ENCODE results near the gene TJP1. TPM values are rescaled to one million over a fixed set of nuclear protein-coding genes. Genes with fewer than 3 reads are reported as not detected.

Gene TJP1
- total and polyA plus RNA-seq, 2 experiments from 2014 or later = 34.4 to 88.7 TPM

DNA sequence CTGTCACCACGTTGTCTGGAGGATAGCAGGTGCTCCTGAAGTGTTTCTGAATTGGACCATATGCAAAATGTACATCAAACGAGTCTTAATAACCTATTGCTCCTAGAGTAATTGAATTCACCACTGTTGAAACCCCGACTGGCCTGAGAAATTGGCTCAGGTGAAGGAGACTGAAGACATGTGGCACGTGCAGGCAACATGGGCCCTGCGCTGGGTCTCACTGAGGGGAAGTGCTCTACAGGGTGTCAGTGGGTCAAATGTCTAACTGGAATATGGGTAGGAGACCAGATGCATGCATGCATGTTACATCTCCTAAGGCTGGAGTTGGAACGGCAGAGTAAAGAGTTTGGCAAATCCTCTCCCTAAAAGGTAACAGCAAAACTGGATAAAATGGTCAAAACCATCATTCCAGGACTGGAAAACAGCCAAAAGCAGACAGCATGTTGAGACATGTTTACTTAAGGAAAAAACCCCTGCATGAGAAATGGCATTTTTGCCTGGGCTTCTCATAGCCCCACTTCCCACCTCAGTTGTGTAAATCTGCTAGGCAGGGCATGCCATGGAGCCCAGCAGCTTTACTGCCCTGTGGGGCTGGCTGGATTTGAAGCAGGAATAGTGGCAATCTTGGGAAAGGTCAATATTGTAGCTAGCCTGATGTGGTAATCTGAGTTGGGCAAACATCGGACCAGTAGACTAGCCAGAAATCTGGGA, 131.3 kb downstream of the TJP1 start:
- TF ChIP-seq, protein P1, sequence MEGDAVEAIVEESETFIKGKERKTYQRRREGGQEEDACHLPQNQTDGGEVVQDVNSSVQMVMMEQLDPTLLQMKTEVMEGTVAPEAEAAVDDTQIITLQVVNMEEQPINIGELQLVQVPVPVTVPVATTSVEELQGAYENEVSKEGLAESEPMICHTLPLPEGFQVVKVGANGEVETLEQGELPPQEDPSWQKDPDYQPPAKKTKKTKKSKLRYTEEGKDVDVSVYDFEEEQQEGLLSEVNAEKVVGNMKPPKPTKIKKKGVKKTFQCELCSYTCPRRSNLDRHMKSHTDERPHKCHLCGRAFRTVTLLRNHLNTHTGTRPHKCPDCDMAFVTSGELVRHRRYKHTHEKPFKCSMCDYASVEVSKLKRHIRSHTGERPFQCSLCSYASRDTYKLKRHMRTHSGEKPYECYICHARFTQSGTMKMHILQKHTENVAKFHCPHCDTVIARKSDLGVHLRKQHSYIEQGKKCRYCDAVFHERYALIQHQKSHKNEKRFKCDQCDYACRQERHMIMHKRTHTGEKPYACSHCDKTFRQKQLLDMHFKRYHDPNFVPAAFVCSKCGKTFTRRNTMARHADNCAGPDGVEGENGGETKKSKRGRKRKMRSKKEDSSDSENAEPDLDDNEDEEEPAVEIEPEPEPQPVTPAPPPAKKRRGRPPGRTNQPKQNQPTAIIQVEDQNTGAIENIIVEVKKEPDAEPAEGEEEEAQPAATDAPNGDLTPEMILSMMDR (IDR thresholded peaks at IDR 0.05; ENCODE audit: poor library complexity) = no peak
- TF ChIP-seq EZH2 (IDR thresholded peaks at IDR 0.05; ENCODE audit: borderline replicate concordance) (no peak), EZH2phosphoT487 (IDR thresholded peaks at IDR 0.05; ENCODE audit: low read depth, severe bottlenecking, unreplicated experiment) (no peak)
- H2AFZ ChIP-seq = no peak overlapping the region
- no peaks in the 10 kb centered on the region for H4K20me1 ChIP-seq (ENCODE audit: insufficient read depth, poor library complexity, severe bottlenecking)
- no peak overlapping the region for H3K4me2 ChIP-seq
- no peaks in the 10 kb centered on the region for H3K9me2 ChIP-seq (replicated peaks; ENCODE audit: insufficient read depth)
- 75% methylated on average over 7 of the region's 7 CpGs for WGBS (ENCODE audit: low lambda C conversion rate, missing lambda C conversion rate)
- H3K4me1 ChIP-seq (ENCODE audit: insufficient read depth) = no peaks in the 10 kb centered on the region
- no peaks in the 10 kb centered on the region for H3K9me3 ChIP-seq (ENCODE audit: low read depth)
- DNase-seq (ENCODE audit: low spot score) = no peak
- H3K27ac ChIP-seq = no peak overlapping the region
- no peak overlapping the region for H3K4me3 ChIP-seq
- no peaks in the 10 kb centered on the region for H3K27me3 ChIP-seq
- H3K36me3 ChIP-seq (replicated peaks; ENCODE audit: insufficient read depth, low read depth) = no peaks in the 10 kb centered on the region
- H3K79me2 ChIP-seq = no peaks in the 10 kb centered on the region

DNA sequence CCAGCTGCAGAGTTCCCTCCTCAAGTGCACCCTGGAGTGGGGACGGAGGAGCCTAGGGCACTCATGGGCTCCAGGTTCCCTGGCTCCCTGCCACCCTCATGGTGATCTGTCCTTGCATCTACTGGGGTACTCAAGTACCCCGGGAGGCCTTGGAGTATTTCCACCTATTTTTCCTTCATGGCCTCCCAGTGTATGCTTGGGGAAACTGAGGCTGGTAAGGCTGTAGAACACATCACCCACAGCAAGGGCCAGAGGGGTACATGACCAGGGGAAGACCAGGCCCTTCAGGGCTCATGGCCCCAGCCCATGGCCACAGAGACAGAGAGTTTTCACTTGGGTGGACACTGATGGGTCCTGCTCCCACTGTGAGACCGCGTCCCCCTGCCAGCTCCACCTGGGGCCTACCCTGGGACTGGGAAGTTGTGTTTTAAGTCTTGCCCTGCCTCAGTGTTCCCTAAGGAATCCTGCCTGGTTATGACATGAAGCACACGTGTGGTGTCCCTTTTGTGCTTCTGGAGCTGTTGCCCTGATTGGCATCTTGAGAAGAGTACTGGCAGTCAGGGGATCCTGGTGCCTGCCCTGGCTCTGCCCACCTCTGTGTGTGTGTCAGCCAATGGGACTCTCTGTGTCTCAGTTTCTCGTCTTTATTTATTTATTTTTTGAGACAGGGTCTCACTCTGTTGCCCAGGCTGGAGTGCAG, 132.8 kb downstream of the TJP1 start:
- DNase-seq (ENCODE audit: low spot score) = no peak
- Histone ChIP-seq H3K79me2 (no peaks in the 10 kb centered on the region), H3K4me1 (ENCODE audit: insufficient read depth) (no peaks in the 10 kb centered on the region), H3K9me2 (replicated peaks; ENCODE audit: insufficient read depth) (no peaks in the 10 kb centered on the region), H3K27ac (no peak overlapping the region), H3K4me3 (no peak overlapping the region), H4K20me1 (ENCODE audit: insufficient read depth, poor library complexity, severe bottlenecking) (no peaks in the 10 kb centered on the region), H3K27me3 (no peaks in the 10 kb centered on the region), H3K4me2 (no peak overlapping the region), H3K36me3 (replicated peaks; ENCODE audit: insufficient read depth, low read depth) (no peaks in the 10 kb centered on the region), H2AFZ (no peak overlapping the region), H3K9me3 (ENCODE audit: low read depth) (no peaks in the 10 kb centered on the region)
- WGBS (ENCODE audit: low lambda C conversion rate, missing lambda C conversion rate) = 95% methylated on average over 6 of the region's 6 CpGs
- TF ChIP-seq EZH2phosphoT487 (IDR thresholded peaks at IDR 0.05; ENCODE audit: low read depth, severe bottlenecking, unreplicated experiment) = no peak
- TF ChIP-seq, protein P1 (IDR thresholded peaks at IDR 0.05; ENCODE audit: poor library complexity) = no peak
- no peak for TF ChIP-seq EZH2 (IDR thresholded peaks at IDR 0.05; ENCODE audit: borderline replicate concordance)

DNA sequence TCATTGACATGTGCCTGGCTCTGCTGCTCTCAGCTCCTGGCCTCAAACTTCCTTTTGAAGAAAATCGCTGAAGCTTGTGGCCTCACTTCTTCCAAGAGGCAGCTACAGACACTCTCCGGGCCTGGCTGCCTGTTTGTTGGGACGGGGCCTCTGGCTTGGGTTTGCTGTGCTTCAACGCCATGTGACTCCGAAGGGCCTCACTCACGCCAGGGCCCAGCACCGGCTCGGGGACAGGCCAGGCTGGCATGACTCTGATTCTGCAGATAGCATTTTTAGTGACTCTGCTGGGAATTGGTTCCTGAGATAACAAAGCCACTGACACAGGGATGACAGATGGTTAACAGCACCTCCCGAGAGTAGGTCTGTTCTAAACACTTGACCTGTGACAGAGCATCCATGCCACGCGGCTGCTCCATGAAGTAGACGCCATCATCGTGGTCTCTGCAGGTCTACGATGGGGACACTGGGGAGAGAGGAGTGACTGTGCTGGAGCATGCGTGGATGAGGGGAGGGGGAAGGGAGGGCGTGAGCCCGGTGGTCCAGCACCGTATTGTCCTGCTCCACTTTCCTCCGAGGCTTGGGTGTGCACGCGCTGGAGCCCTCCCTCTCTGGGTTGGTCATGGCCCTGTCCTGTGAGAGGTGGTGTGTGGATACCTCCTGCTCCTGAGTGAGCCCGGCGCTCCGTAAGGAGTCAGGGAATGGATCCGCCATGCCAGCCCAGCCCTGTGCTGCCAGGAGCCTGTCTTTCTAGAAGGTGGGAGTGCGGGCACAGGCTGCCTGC, 133.6 kb downstream of the TJP1 start:
- DNase-seq (ENCODE audit: low spot score) = no peak
- TF ChIP-seq EZH2 (IDR thresholded peaks at IDR 0.05; ENCODE audit: borderline replicate concordance) (no peak), EZH2phosphoT487 (IDR thresholded peaks at IDR 0.05; ENCODE audit: low read depth, severe bottlenecking, unreplicated experiment) (no peak)
- TF ChIP-seq, protein P1 (IDR thresholded peaks at IDR 0.05; ENCODE audit: poor library complexity) = no peak
- Histone ChIP-seq H4K20me1 (ENCODE audit: insufficient read depth, poor library complexity, severe bottlenecking) (no peaks in the 10 kb centered on the region), H3K4me1 (ENCODE audit: insufficient read depth) (no peaks in the 10 kb centered on the region), H3K9me3 (ENCODE audit: low read depth) (no peaks in the 10 kb centered on the region), H3K4me3 (no peak overlapping the region), H3K9me2 (replicated peaks; ENCODE audit: insufficient read depth) (no peaks in the 10 kb centered on the region), H3K36me3 (replicated peaks; ENCODE audit: insufficient read depth, low read depth) (no peaks in the 10 kb centered on the region), H3K27ac (no peak overlapping the region), H3K4me2 (no peak overlapping the region), H3K79me2 (no peaks in the 10 kb centered on the region), H3K27me3 (no peaks in the 10 kb centered on the region), H2AFZ (no peak overlapping the region)
- 84% methylated on average over 26 of the region's 26 CpGs for WGBS (ENCODE audit: low lambda C conversion rate, missing lambda C conversion rate)
